Neural progenitor cell (in vitro differentiated cells): Measurements from ENCODE around the gene NCAM1. TPM values are rescaled to one million over a fixed set of nuclear protein-coding genes. Genes with fewer than 3 reads are reported as not detected.

Experiments used
- DNase-seq: peaks from one replicate; pipeline ENCODE4 v3.0.0-alpha.2; 2016; ENCODE audit warnings: low spot score
- H2AFZ ChIP-seq: fragments of 200-600 bp; sonication (generic); replicated peaks from 2 replicates; pipeline ENCODE4 v1.6.1; 2016; ENCODE audit warnings: antibody characterized with exemption
- H3F3A ChIP-seq: fragments of 200-600 bp; sonication (generic); 2 replicates; pipeline ENCODE4 v1.6.1; 2016; ENCODE audit warnings: antibody characterized with exemption, low read depth
- H3K27ac ChIP-seq: fragments of 200-600 bp; sonication (generic); 2 replicates; pipeline ENCODE4 v1.5.1; 2016; ENCODE audit warnings: mild to moderate bottlenecking
- H3K27me3 ChIP-seq: fragments of 200-600 bp; sonication (generic); 2 replicates; pipeline ENCODE4 v1.6.1; 2016; ENCODE audit warnings: mild to moderate bottlenecking, moderate library complexity
- H3K36me3 ChIP-seq: fragments of 200-600 bp; sonication (generic); 2 replicates; pipeline ENCODE4 v1.5.1; 2016
- H3K4me1 ChIP-seq: fragments of 200-600 bp; sonication (generic); 2 replicates; pipeline ENCODE4 v1.6.1; 2016; ENCODE audit warnings: mixed run types
- H3K4me2 ChIP-seq: fragments of 200-600 bp; sonication (generic); 2 replicates; pipeline ENCODE4 v1.6.1; 2016
- H3K4me3 ChIP-seq: fragments of 200-600 bp; sonication (generic); 2 replicates; pipeline ENCODE4 v1.5.1; 2016
- H3K79me2 ChIP-seq: fragments of 200-600 bp; sonication (generic); 2 replicates; pipeline ENCODE4 v1.6.1; 2016; ENCODE audit warnings: low read depth
- H3K9ac ChIP-seq: fragments of 200-600 bp; sonication (generic); 2 replicates; pipeline ENCODE4 v1.6.1; 2016
- H3K9me3 ChIP-seq: fragments of 200-600 bp; sonication (generic); 2 replicates; pipeline ENCODE4 v1.5.1; 2016; ENCODE audit warnings: low read depth
- H4K20me1 ChIP-seq: fragments of 200-600 bp; sonication (generic); 2 replicates; pipeline ENCODE4 v1.6.1; 2016; ENCODE audit warnings: low read depth
- H3K27ac Mint-ChIP-seq: 3 replicates; pipeline ENCODE4 v1.8.0; 2021; ENCODE audit warnings: mixed read lengths
- H3K27me3 Mint-ChIP-seq: 2 replicates; pipeline ENCODE4 v1.8.0; 2022; ENCODE audit warnings: low read depth, mild to moderate bottlenecking, inconsistent platforms, moderate library complexity, mixed read lengths; ENCODE audit not compliant: insufficient read depth
- H3K36me3 Mint-ChIP-seq: 3 replicates; pipeline ENCODE4 v1.8.0; 2021; ENCODE audit warnings: mixed read lengths
- H3K4me1 Mint-ChIP-seq: 3 replicates; pipeline ENCODE4 v1.8.0; 2021; ENCODE audit warnings: mixed read lengths
- H3K4me3 Mint-ChIP-seq: 3 replicates; pipeline ENCODE4 v1.8.0; 2021; ENCODE audit warnings: mild to moderate bottlenecking, moderate library complexity, mixed read lengths
- H3K9me3 Mint-ChIP-seq: 3 replicates; pipeline ENCODE4 v1.8.0; 2020; ENCODE audit warnings: mixed read lengths
- EZH2 ChIP-seq: fragments of 200-600 bp; sonication (generic); IDR thresholded peaks from 2 replicates; pipeline ENCODE4 v1.6.1; 2017; ENCODE audit warnings: antibody characterized with exemption, mild to moderate bottlenecking, moderate library complexity
- EZH2phosphoT487 ChIP-seq: fragments of 200-600 bp; sonication (generic); IDR thresholded peaks from 2 replicates; pipeline ENCODE4 v1.6.1; 2017; ENCODE audit warnings: antibody characterized with exemption
- total RNA-seq: library from RNA; depleted of rRNA; stranded (reverse); fragments of >200 nt; gene quantifications from 2 replicates; pipeline ENCODE4 v1.2.3, GENCODE V29; 2015; ENCODE audit warnings: low replicate concordance
- TF ChIP-seq, protein P1 (sequence below): fragments of 200-600 bp; sonication (generic); IDR thresholded peaks from 2 replicates; pipeline ENCODE4 v1.5.1; 2017; ENCODE audit warnings: antibody characterized with exemption, mild to moderate bottlenecking

The NCAM1 gene
- total RNA-seq, 1 donor from 2014 or later = 17.5 TPM

DNA sequence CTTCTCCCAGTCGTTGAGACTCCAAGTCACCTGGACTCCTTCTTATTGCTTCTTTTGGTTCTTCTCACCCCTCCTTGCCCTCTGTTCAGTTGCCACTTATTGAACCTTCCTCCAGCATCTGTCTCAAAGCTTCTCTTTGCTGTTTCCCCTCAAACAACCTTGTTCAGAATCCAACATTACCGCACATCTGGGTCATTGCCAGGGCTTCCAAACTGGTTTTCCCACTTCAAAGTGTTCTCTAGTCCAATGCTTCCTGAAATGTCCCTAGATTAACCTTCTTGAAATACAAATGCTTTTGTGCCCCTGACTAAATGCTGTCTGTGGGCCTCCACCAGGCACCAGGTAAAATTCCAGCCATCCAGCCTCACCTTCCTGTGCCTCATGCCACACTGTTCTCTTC, 252.3 kb downstream of the NCAM1 start:
- H3K36me3 Mint-ChIP-seq = peaks cover 21% of the 10 kb centered on the region
- H3K4me1 Mint-ChIP-seq = no peaks in the 10 kb centered on the region
- H3K4me1 ChIP-seq = no peaks in the 10 kb centered on the region
- H3K9me3 ChIP-seq = no peaks in the 10 kb centered on the region
- H3K27me3 ChIP-seq = no peaks in the 10 kb centered on the region
- no peaks in the 10 kb centered on the region for H4K20me1 ChIP-seq
- H3K4me3 ChIP-seq = no peak overlapping the region
- no peak overlapping the region for H3K27ac Mint-ChIP-seq
- H3F3A ChIP-seq = no peaks in the 10 kb centered on the region
- H3K9me3 Mint-ChIP-seq = no peaks in the 10 kb centered on the region
- H3K4me3 Mint-ChIP-seq = no peak overlapping the region
- no peak overlapping the region for H2AFZ ChIP-seq
- H3K9ac ChIP-seq = no peak overlapping the region
- no peak for DNase-seq
- no peak overlapping the region for H3K4me2 ChIP-seq
- no peak overlapping the region for H3K27ac ChIP-seq
- H3K79me2 ChIP-seq = no peaks in the 10 kb centered on the region
- no peaks in the 10 kb centered on the region for H3K36me3 ChIP-seq
- TF ChIP-seq EZH2phosphoT487 = no peak
- no peak for TF ChIP-seq EZH2
- TF ChIP-seq, protein P1, sequence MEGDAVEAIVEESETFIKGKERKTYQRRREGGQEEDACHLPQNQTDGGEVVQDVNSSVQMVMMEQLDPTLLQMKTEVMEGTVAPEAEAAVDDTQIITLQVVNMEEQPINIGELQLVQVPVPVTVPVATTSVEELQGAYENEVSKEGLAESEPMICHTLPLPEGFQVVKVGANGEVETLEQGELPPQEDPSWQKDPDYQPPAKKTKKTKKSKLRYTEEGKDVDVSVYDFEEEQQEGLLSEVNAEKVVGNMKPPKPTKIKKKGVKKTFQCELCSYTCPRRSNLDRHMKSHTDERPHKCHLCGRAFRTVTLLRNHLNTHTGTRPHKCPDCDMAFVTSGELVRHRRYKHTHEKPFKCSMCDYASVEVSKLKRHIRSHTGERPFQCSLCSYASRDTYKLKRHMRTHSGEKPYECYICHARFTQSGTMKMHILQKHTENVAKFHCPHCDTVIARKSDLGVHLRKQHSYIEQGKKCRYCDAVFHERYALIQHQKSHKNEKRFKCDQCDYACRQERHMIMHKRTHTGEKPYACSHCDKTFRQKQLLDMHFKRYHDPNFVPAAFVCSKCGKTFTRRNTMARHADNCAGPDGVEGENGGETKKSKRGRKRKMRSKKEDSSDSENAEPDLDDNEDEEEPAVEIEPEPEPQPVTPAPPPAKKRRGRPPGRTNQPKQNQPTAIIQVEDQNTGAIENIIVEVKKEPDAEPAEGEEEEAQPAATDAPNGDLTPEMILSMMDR = no peak
- H3K27me3 Mint-ChIP-seq = no peaks in the 10 kb centered on the region

DNA sequence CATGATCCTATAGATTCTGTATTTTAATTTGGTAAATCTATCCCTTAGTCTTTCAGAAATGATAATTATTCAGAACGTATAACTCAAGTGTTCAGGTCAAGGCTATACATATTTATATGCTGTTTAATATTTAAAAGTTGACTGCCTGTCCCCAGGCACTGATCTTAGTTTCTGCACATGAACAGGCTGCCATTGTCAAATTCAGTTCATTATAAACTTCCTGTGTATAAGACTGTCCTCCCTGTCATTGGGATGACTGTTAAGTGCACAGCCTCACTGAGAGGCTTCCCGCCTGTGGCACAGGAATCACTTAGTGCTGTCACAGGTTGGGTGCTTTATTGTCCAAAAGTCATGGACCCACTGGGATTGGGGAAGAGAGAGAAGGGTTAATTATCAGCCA, 261.0 kb downstream of the NCAM1 start:
- no peaks in the 10 kb centered on the region for H3K36me3 ChIP-seq
- H3K4me3 Mint-ChIP-seq = no peak overlapping the region
- H3K27ac ChIP-seq = no peak overlapping the region
- peaks cover 17% of the 10 kb centered on the region for H3K36me3 Mint-ChIP-seq
- H3K27me3 Mint-ChIP-seq = no peaks in the 10 kb centered on the region
- no peaks in the 10 kb centered on the region for H3K9me3 ChIP-seq
- no peaks in the 10 kb centered on the region for H3K79me2 ChIP-seq
- H3F3A ChIP-seq = no peaks in the 10 kb centered on the region
- H3K4me1 ChIP-seq = no peaks in the 10 kb centered on the region
- H3K9me3 Mint-ChIP-seq = peaks cover 24% of the 10 kb centered on the region
- DNase-seq = no peak
- no peak overlapping the region for H3K27ac Mint-ChIP-seq
- TF ChIP-seq, protein P1 = no peak
- TF ChIP-seq EZH2 = no peak
- TF ChIP-seq EZH2phosphoT487 = no peak
- no peak overlapping the region for H3K4me3 ChIP-seq
- H2AFZ ChIP-seq = no peak overlapping the region
- no peaks in the 10 kb centered on the region for H3K27me3 ChIP-seq
- H4K20me1 ChIP-seq = no peaks in the 10 kb centered on the region
- no peaks in the 10 kb centered on the region for H3K4me1 Mint-ChIP-seq
- H3K4me2 ChIP-seq = no peak overlapping the region
- H3K9ac ChIP-seq = no peak overlapping the region

DNA sequence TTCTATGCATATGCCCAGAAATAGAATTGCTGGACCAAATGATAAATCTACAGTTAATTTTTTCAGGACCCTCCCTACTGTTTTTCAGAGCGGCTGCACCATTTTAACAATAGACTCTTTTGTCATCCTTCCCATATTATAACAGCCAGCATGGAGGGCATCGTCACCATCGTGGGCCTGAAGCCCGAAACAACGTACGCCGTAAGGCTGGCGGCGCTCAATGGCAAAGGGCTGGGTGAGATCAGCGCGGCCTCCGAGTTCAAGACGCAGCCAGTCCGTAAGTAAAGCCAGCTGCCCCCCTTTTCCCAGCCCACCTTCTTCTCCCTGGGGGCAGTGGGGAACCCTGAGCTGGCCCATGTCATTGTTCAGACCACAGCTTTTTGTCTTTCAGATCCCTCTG, 273.7 kb downstream of the NCAM1 start:
- H3K9me3 ChIP-seq = no peaks in the 10 kb centered on the region
- H3K4me2 ChIP-seq = no peak overlapping the region
- no peaks in the 10 kb centered on the region for H3K36me3 ChIP-seq
- Mint-ChIP-seq H3K36me3 (peaks cover 2% of the 10 kb centered on the region), H3K4me1 (no peaks in the 10 kb centered on the region), H3K4me3 (no peak overlapping the region), H3K9me3 (no peaks in the 10 kb centered on the region), H3K27me3 (peaks cover 5% of the 10 kb centered on the region), H3K27ac (no peak overlapping the region)
- no peak overlapping the region for H2AFZ ChIP-seq
- no peak overlapping the region for H3K9ac ChIP-seq
- no peaks in the 10 kb centered on the region for H3K27me3 ChIP-seq
- H3K27ac ChIP-seq = no peak overlapping the region
- TF ChIP-seq EZH2 (no peak), EZH2phosphoT487 (no peak)
- TF ChIP-seq, protein P1 = no peak
- no peaks in the 10 kb centered on the region for H3F3A ChIP-seq
- no peaks in the 10 kb centered on the region for H4K20me1 ChIP-seq
- no peaks in the 10 kb centered on the region for H3K4me1 ChIP-seq
- no peak for DNase-seq
- no peak overlapping the region for H3K4me3 ChIP-seq
- H3K79me2 ChIP-seq = no peaks in the 10 kb centered on the region

DNA sequence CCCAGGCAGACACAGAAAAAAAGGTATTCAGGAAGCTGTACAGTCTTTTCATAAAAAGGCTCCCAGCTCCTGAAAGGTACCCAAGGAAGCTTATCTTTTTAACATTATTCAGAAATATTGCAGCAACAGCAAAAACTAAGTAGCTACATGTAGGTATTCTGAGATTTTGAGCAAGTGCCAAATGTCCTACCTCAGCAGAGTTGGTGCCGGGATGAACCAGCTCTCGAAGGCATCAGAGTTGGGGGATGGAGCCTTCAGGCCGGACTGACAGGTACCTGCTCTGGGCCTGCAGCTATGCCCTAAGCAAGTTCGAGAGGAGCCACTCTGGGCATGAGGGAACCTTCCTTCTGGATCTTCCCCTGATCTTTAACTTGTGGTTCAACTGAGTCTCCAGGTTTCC, 276.0 kb downstream of the NCAM1 start:
- Mint-ChIP-seq H3K27ac (no peak overlapping the region), H3K4me1 (peaks cover 7% of the 10 kb centered on the region), H3K9me3 (no peaks in the 10 kb centered on the region), H3K36me3 (peaks cover 3% of the 10 kb centered on the region), H3K27me3 (peaks cover 2% of the 10 kb centered on the region), H3K4me3 (no peak overlapping the region)
- Histone ChIP-seq H3F3A (no peaks in the 10 kb centered on the region), H3K36me3 (no peaks in the 10 kb centered on the region), H3K79me2 (no peaks in the 10 kb centered on the region), H3K9me3 (no peaks in the 10 kb centered on the region), H3K27me3 (no peaks in the 10 kb centered on the region), H3K27ac (no peak overlapping the region), H3K9ac (no peak overlapping the region), H3K4me3 (no peak overlapping the region), H2AFZ (no peak overlapping the region), H3K4me1 (peaks cover 12% of the 10 kb centered on the region), H4K20me1 (no peaks in the 10 kb centered on the region), H3K4me2 (no peak overlapping the region)
- TF ChIP-seq EZH2phosphoT487 = no peak
- TF ChIP-seq, protein P1 = no peak
- no peak for TF ChIP-seq EZH2
- DNase-seq = no peak
